Mesothelial cell of epicardium (in vitro differentiated cells): Measurements from ENCODE around the gene OR7A17. TPM values are rescaled to one million over a fixed set of nuclear protein-coding genes. Genes with fewer than 3 reads are reported as not detected.

Experiments
- total RNA-seq: library from RNA; stranded (reverse); gene quantifications from 3 replicates; pipeline ENCODE4 v1.2.1, GENCODE V29; 2021

Gene OR7A17
- total RNA-seq, 1 donor from 2014 or later: not detected

Other genes with a start within 250 kb of the OR7A17 start
- gene ADGRE3, start 211.3 kb downstream of the OR7A17 start, total RNA-seq: not detected in 3 replicates
- 29.6 to 34.1 TPM (median 33.6 TPM) in 3 replicates for gene ZNF333, start 196.1 kb downstream of the OR7A17 start, total RNA-seq
- gene ADGRE2, start 107.6 kb downstream of the OR7A17 start, total RNA-seq: 0.35 to 0.45 TPM in 2 of 3 replicates, not detected in the other
- gene OR7A5, start 50.9 kb downstream of the OR7A17 start, total RNA-seq: not detected in 3 replicates
- not detected in 3 replicates for gene OR7C1, start 50.9 kb downstream of the OR7A17 start, total RNA-seq
- gene OR7A10, start 37.2 kb downstream of the OR7A17 start, total RNA-seq: not detected in 3 replicates
- not detected in 3 replicates for gene OR7C2, start 55.4 kb upstream of the OR7A17 start, total RNA-seq
- gene SLC1A6, start 93.7 kb upstream of the OR7A17 start, total RNA-seq: 0.38 to 1.1 TPM (median 0.42 TPM) in 3 replicates
- gene CASP14, start 163.3 kb upstream of the OR7A17 start, total RNA-seq: not detected in 3 replicates
- not detected in 3 replicates for gene OR1I1, start 196.1 kb upstream of the OR7A17 start, total RNA-seq
- 22.3 to 25.1 TPM (median 22.7 TPM) in 3 replicates for gene SYDE1, start 221.3 kb upstream of the OR7A17 start, total RNA-seq